K562 (cell line): ENCODE results near the gene YBX2. TPM values are rescaled to one million over a fixed set of nuclear protein-coding genes. Genes with fewer than 3 reads are reported as not detected.
A peak's percentile ranks its signal among the peaks of the same experiment; 100 is the strongest.

Source experiments
- ATF3 ChIP-seq, 2 experiments: fragments of 450-650 bp in 1 of 2; sonication (generic) in 1 of 2; formaldehyde crosslinking in 1 of 2; IDR thresholded peaks in 1 of 2; conservative IDR thresholded peaks in 1 of 2; 2 replicates each; pipeline versions ENCODE4 v1.6.1 to v1.8.1; 2016 to 2023; ENCODE audit warnings: mild to moderate bottlenecking in 2 of 2, moderate library complexity in 2 of 2, inconsistent platforms in 1 of 2, missing genetic modification reagents in 1 of 2
- CC2D1A ChIP-seq: fragments of 450-650 bp; IDR thresholded peaks from 2 replicates; pipeline ENCODE4 v1.6.1; 2017; ENCODE audit warnings: mild to moderate bottlenecking
- CHAMP1 ChIP-seq: fragments of 450-650 bp; IDR thresholded peaks from 2 replicates; pipeline ENCODE4 v1.6.1; 2016; ENCODE audit warnings: mild to moderate bottlenecking
- E2F6 ChIP-seq, 2 experiments: IDR thresholded peaks; 2 replicates each; pipeline ENCODE4 v1.6.1; 2011; ENCODE audit warnings: borderline replicate concordance in 1 of 2, control low read depth in 1 of 2, low read depth in 1 of 2, low read length in 1 of 2, mild to moderate bottlenecking in 1 of 2, mixed read lengths in 1 of 2, moderate library complexity in 1 of 2; ENCODE audit not compliant: insufficient read depth in 1 of 2, insufficient read length in 1 of 2, poor library complexity in 1 of 2, severe bottlenecking in 1 of 2; ENCODE audit errors: extremely low read depth in 1 of 2
- JUND ChIP-seq, 2 experiments: IDR thresholded peaks; 2 replicates in 1 of 2; 3 replicates in 1 of 2; pipeline ENCODE4 v1.6.1; 2011; ENCODE audit warnings: borderline replicate concordance in 2 of 2, low read depth in 2 of 2, low read length in 2 of 2, improper control_type of control experiment in 1 of 2, missing biosample characterization in 1 of 2, missing genetic modification characterization in 1 of 2, missing genetic modification reagents in 1 of 2
- MYC ChIP-seq, 2 experiments: fragments of 250-450 bp in 1 of 2; sonication (Bioruptor Pico) in 1 of 2; IDR thresholded peaks; 2 replicates each; pipeline versions ENCODE4 v1.5.1 to v1.6.1; 2012 to 2021; ENCODE audit warnings: low read depth in 2 of 2, borderline replicate concordance in 1 of 2, improper control_type of control experiment in 1 of 2, low read length in 1 of 2, mild to moderate bottlenecking in 1 of 2, moderate library complexity in 1 of 2
- NRF1 ChIP-seq, 2 experiments: fragments of 450-650 bp; IDR thresholded peaks in 1 of 2; conservative IDR thresholded peaks in 1 of 2; 2 replicates each; pipeline ENCODE4 v1.6.1; 2014; ENCODE audit warnings: mild to moderate bottlenecking in 2 of 2
- SMC3 ChIP-seq: conservative IDR thresholded peaks from 2 replicates; pipeline ENCODE4 v1.6.1; 2011; ENCODE audit warnings: low read depth, low read length, improper control_type of control experiment; ENCODE audit not compliant: insufficient read depth
- TBP ChIP-seq: optimal IDR thresholded peaks from 2 replicates; pipeline ENCODE3; 2011; ENCODE audit warnings: low read depth, low read length, improper control_type of control experiment
- ZNF445 ChIP-seq: fragments of 250-450 bp; sonication (Bioruptor Pico); IDR thresholded peaks from 2 replicates; pipeline ENCODE4 v1.4.0; 2020; ENCODE audit warnings: low read depth, mild to moderate bottlenecking, moderate library complexity
- ZNF592 ChIP-seq: fragments of 450-650 bp; IDR thresholded peaks from 2 replicates; pipeline ENCODE4 v1.6.1; 2017; ENCODE audit warnings: antibody characterized with exemption, mild to moderate bottlenecking
- ZNF639 ChIP-seq, 2 experiments: fragments of 200-800 bp in 1 of 2; sonication (Bioruptor generic) in 1 of 2; sonication (generic) in 1 of 2; formaldehyde crosslinking in 1 of 2; IDR thresholded peaks in 1 of 2; conservative IDR thresholded peaks in 1 of 2; 2 replicates each; pipeline versions ENCODE4 v1.5.0 to v1.6.1; 2016 to 2020; ENCODE audit warnings: missing compliant biosample characterization in 1 of 2, missing genetic modification characterization in 1 of 2, missing genetic modification reagents in 1 of 2
- polyA plus RNA-seq, 8 experiments: library from polyadenylated mRNA; depleted of rRNA in 4 of 8; stranded (reverse) in 5 of 8; unstranded in 3 of 8; fragments of >200 nt; fragmentation: Nextera tagmentation in 2 of 8; fragmentation: Illumina TruSeq in 1 of 8; extraction: Ambion mirVana in 2 of 8; extraction: Trizol in 1 of 8; gene quantifications; 2 replicates each; pipeline versions ENCODE4 v1.2.1 to v1.2.3, GENCODE V29; 2011 to 2014; ENCODE audit warnings: inconsistent platforms in 1 of 8, missing spikeins in 1 of 8
- total RNA-seq, 7 experiments: library from RNA; depleted of rRNA in 6 of 7; stranded (reverse); fragments of >200 nt in 6 of 7; fragmentation: Illumina TruSeq in 2 of 7; extraction: Trizol in 2 of 7; gene quantifications; 2 replicates each; pipeline versions ENCODE4 v1.2.1 to v1.2.3, GENCODE V29; 2011 to 2021; ENCODE audit warnings: low replicate concordance in 1 of 7

The YBX2 gene
- total and polyA plus RNA-seq, 9 of the 15 experiments (the other 6 are each of a cell fraction or from before 2014, with no cell fraction given) = 0.03 to 0.59 (median 0.27) TPM; not detected in 6

GRCh38 chr17:7280519-7281073, 13.8 kb downstream of the YBX2 start (continued):
- peak; percentile 65 for TF ChIP-seq ZNF592
- TF ChIP-seq E2F6 (IDR thresholded peaks at IDR 0.05; ENCODE audit: borderline replicate concordance in 1 of 2, extremely low read depth in 1 of 2, insufficient read depth in 1 of 2, insufficient read length in 1 of 2, low read depth in 1 of 2, low read length in 1 of 2, poor library complexity in 1 of 2, severe bottlenecking in 1 of 2) = peak; percentile 44 to 89
- TF ChIP-seq NRF1 (conservative IDR thresholded peaks at IDR 0.05 in 1 of 2, IDR thresholded peaks at IDR 0.05 in 1 of 2) = peak in 1 of 2 experiments; percentile 35; a peak in 1 of 4 replicates
- peak; percentile 88 for TF ChIP-seq SMC3
- TF ChIP-seq JUND (IDR thresholded peaks at IDR 0.05; ENCODE audit: borderline replicate concordance, low read depth, low read length) = 0 out of 2 replicates have a peak, but pooled peaks have one; percentile 31
- no peak; the same call in 2 of the 3 replicates for TF ChIP-seq JUND (tag; IDR thresholded peaks at IDR 0.05; ENCODE audit: borderline replicate concordance, low read depth, low read length)
- TF ChIP-seq CC2D1A = peak; percentile 68
- TF ChIP-seq CHAMP1 = no peak
- peak; percentile 53 for TF ChIP-seq TBP
- no peak for TF ChIP-seq ATF3 (IDR thresholded peaks at IDR 0.05)
- TF ChIP-seq ATF3 (CRISPR knock-in tag; conservative IDR thresholded peaks at IDR 0.05) = 0 out of 2 replicates have a peak, but pooled peaks have one; percentile 27
- no peak for TF ChIP-seq ZNF445 (CRISPR knock-in tag)
- peak in 1 of 2 experiments; percentile 30; a peak in 1 of 4 replicates for TF ChIP-seq ZNF639 (CRISPR knock-in tag; conservative IDR thresholded peaks at IDR 0.05 in 1 of 2, IDR thresholded peaks at IDR 0.05 in 1 of 2)
- peak; percentile 83 for TF ChIP-seq MYC (IDR thresholded peaks at IDR 0.05; ENCODE audit: low read depth, low read length)
- no peak for TF ChIP-seq MYC (CRISPR knock-in tag; IDR thresholded peaks at IDR 0.05; ENCODE audit: borderline replicate concordance, low read depth)
